Keratinocyte (primary cell): Measurements from ENCODE around the gene ARHGEF3. TPM values are rescaled to one million over a fixed set of nuclear protein-coding genes. Genes with fewer than 3 reads are reported as not detected.

Experiments used
- DNase-seq: peaks from one replicate; pipeline ENCODE4 v3.0.0-alpha.2; 2011; ENCODE audit warnings: low read depth, missing footprints, low spot score
- FAIRE-seq: peaks from 2 replicates; lab custom pipeline; 2011; peaks lifted over from hg19 to GRCh38; lab: Jason Lieb, UNC
- H2AFZ ChIP-seq: 2 replicates; pipeline ENCODE4 v1.6.0; 2012; ENCODE audit warnings: low read length, control low read depth, inconsistent platforms; ENCODE audit not compliant: control insufficient read depth
- H3K27ac ChIP-seq: 2 replicates; pipeline ENCODE4 v1.5.1; 2011; ENCODE audit warnings: low read length; ENCODE audit not compliant: control insufficient read depth, insufficient read depth
- H3K27me3 ChIP-seq: 3 replicates; pipeline ENCODE4 v1.6.0; 2011; ENCODE audit warnings: low read length; ENCODE audit not compliant: control insufficient read depth, insufficient read depth; ENCODE audit errors: extremely low read depth
- H3K36me3 ChIP-seq, 2 experiments: 2 replicates in 1 of 2; 3 replicates in 1 of 2; pipeline ENCODE4 v1.5.1; 2011; ENCODE audit warnings: low read length in 2 of 2, mild to moderate bottlenecking in 1 of 2; ENCODE audit not compliant: control insufficient read depth in 2 of 2, insufficient read depth in 2 of 2; ENCODE audit errors: extremely low read depth in 1 of 2
- H3K4me1 ChIP-seq: 3 replicates; pipeline ENCODE4 v1.5.1; 2011; ENCODE audit warnings: low read length; ENCODE audit not compliant: control insufficient read depth, insufficient read depth; ENCODE audit errors: extremely low read depth
- H3K4me2 ChIP-seq: 3 replicates; pipeline ENCODE4 v1.6.0; 2011; ENCODE audit warnings: low read depth, low read length; ENCODE audit not compliant: control insufficient read depth, insufficient read depth; ENCODE audit errors: extremely low read depth
- H3K4me3 ChIP-seq, 3 experiments: fragments of 200-600 bp in 1 of 3; sonication (generic) in 1 of 3; 2 replicates in 2 of 3; 3 replicates in 1 of 3; pipeline ENCODE4 v1.5.1; 2011 to 2016; ENCODE audit warnings: low read length in 3 of 3, mild to moderate bottlenecking in 3 of 3, control low read depth in 2 of 3, inconsistent platforms in 1 of 3, low read depth in 1 of 3, mixed read lengths in 1 of 3, mixed run types in 1 of 3, moderate library complexity in 1 of 3; ENCODE audit not compliant: control insufficient read depth in 2 of 3, insufficient read depth in 2 of 3; ENCODE audit errors: extremely low read depth in 1 of 3
- H3K79me2 ChIP-seq: 2 replicates; pipeline ENCODE4 v1.6.0; 2012; ENCODE audit warnings: low read length; ENCODE audit not compliant: control insufficient read depth, insufficient read depth
- H3K9ac ChIP-seq: 3 replicates; pipeline ENCODE4 v1.6.0; 2011; ENCODE audit warnings: low read length; ENCODE audit not compliant: control insufficient read depth, insufficient read depth; ENCODE audit errors: extremely low read depth
- H3K9me1 ChIP-seq: 3 replicates; pipeline ENCODE4 v1.6.0; 2011; ENCODE audit warnings: low read length; ENCODE audit not compliant: control insufficient read depth, insufficient read depth; ENCODE audit errors: extremely low read depth
- H3K9me3 ChIP-seq: 2 replicates; pipeline ENCODE4 v1.5.1; 2012; ENCODE audit warnings: low read depth, low read length; ENCODE audit not compliant: control insufficient read depth
- H4K20me1 ChIP-seq: 3 replicates; pipeline ENCODE4 v1.6.0; 2011; ENCODE audit warnings: low read length; ENCODE audit not compliant: control insufficient read depth, insufficient read depth; ENCODE audit errors: extremely low read depth
- CTCF ChIP-seq, 3 experiments: IDR thresholded peaks in 1 of 3; conservative IDR thresholded peaks in 1 of 3; optimal IDR thresholded peaks in 1 of 3; 2 replicates in 2 of 3; 3 replicates in 1 of 3; pipeline versions ENCODE3 to v1.5.1; 2011; ENCODE audit warnings: low read length in 3 of 3, mild to moderate bottlenecking in 3 of 3, moderate library complexity in 2 of 3, control low read depth in 1 of 3, inconsistent platforms in 1 of 3; ENCODE audit not compliant: insufficient read depth in 2 of 3; ENCODE audit errors: extremely low read depth in 1 of 3
- EZH2 ChIP-seq: IDR thresholded peaks from one replicate; pipeline ENCODE4 v1.6.1; 2012; ENCODE audit warnings: inconsistent platforms, mild to moderate bottlenecking, low read length, moderate library complexity
- dilution Hi-C: fragments of 300-500 bp; cut with MboI; formaldehyde crosslinking; loops from one replicate; pipeline ENCODE4 v1.7.0; 2020; ENCODE audit warnings: low sequenced_read_pairs; ENCODE audit not compliant: extremely low pct_ligation_motif_present
- polyA plus RNA-seq, 5 experiments: library from polyadenylated mRNA; depleted of rRNA in 3 of 5; stranded (reverse) in 3 of 5; stranded (forward) in 1 of 5; unstranded in 1 of 5; fragments of >200 nt; gene quantifications; 1 replicate in 1 of 5; 2 replicates in 3 of 5; 3 replicates in 1 of 5; pipeline versions ENCODE4 v1.2.1 to v1.2.3, GENCODE V29; 2011 to 2012; ENCODE audit warnings: missing spikeins in 2 of 5, low read depth in 1 of 5, low replicate concordance in 1 of 5

Gene ARHGEF3
- polyA plus RNA-seq, 1 donor (not counting 4 experiments of a cell fraction or from before 2014, with no cell fraction given) = 26.2 TPM

GRCh38 chr3:56816061-56816460 is 14.3 kb upstream of the ARHGEF3 start:
- Histone ChIP-seq H3K9me3 (no peaks in the 10 kb centered on the region), H2AFZ (no peak overlapping the region), H3K9ac (no peak overlapping the region), H3K27ac (no peak overlapping the region), H4K20me1 (no peaks in the 10 kb centered on the region), H3K79me2 (no peaks in the 10 kb centered on the region), H3K4me3 (no peak overlapping the region), H3K27me3 (no peaks in the 10 kb centered on the region), H3K4me1 (peaks cover 28% of the 10 kb centered on the region), H3K36me3 (no peaks in the 10 kb centered on the region), H3K9me1 (peaks cover 2% of the 10 kb centered on the region), H3K4me2 (no peak overlapping the region)
- FAIRE-seq = no peak
- dilution Hi-C loops = no loop called here
- no peak for DNase-seq
- TF ChIP-seq CTCF (optimal IDR thresholded peaks at IDR 0.05 in 1 of 3, IDR thresholded peaks at IDR 0.05 in 1 of 3, conservative IDR thresholded peaks at IDR 0.05 in 1 of 3; ENCODE audit: extremely low read depth in 1 of 3, insufficient read depth in 2 of 3, low read length in 3 of 3) = no peak
- no peak for TF ChIP-seq EZH2

DNA sequence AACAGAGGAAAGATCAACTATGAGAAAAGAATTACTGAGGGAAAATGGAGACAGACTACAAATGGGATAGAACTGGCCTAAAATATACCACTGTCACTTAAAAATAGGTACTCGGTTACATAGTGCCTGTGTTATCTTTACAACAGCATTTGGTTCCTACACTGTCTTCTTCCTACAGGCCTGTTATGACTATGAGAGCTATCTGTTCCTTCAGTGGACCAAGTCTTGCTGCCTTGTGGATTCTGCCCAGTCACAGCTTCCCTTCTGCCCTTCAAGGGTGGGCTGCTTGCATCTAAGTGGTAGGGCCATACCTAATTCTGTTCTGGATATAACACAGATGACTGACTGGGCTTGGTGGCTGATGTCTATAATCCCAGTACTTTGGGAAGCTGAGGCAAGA is 13.8 kb upstream of the ARHGEF3 start:
- no peaks in the 10 kb centered on the region for H3K27me3 ChIP-seq

More for the DNA sequence above, 13.8 kb upstream of the ARHGEF3 start:
- H2AFZ ChIP-seq = no peak overlapping the region
- peaks cover 32% of the 10 kb centered on the region for H3K4me1 ChIP-seq
- H4K20me1 ChIP-seq = no peaks in the 10 kb centered on the region
- H3K9ac ChIP-seq = no peak overlapping the region
- dilution Hi-C loops = no loop called here
- TF ChIP-seq EZH2 (no peak), CTCF (optimal IDR thresholded peaks at IDR 0.05 in 1 of 3, IDR thresholded peaks at IDR 0.05 in 1 of 3, conservative IDR thresholded peaks at IDR 0.05 in 1 of 3; ENCODE audit: extremely low read depth in 1 of 3, insufficient read depth in 2 of 3, low read length in 3 of 3) (no peak)
- H3K9me1 ChIP-seq = peaks cover 2% of the 10 kb centered on the region
- H3K27ac ChIP-seq = no peak overlapping the region
- H3K79me2 ChIP-seq = no peaks in the 10 kb centered on the region
- FAIRE-seq (no peak), DNase-seq (no peak)
- no peaks in the 10 kb centered on the region for H3K9me3 ChIP-seq
- no peak overlapping the region for H3K4me3 ChIP-seq
- no peak overlapping the region for H3K4me2 ChIP-seq
- H3K36me3 ChIP-seq = no peaks in the 10 kb centered on the region
